Right lobe of liver (tissue), 4 donors: ENCODE measurements around the gene TMC1.

Source experiments
- CTCF ChIP-seq, 4 donors: fragments of 200-600 bp in 3 of 4; fragments of 450-650 bp in 1 of 4; IDR thresholded peaks; one replicate each; pipeline versions ENCODE4 v1.5.1 to v1.8.0; 2016 to 2022; ENCODE audit warnings: antibody characterized with exemption in 4 of 4, mild to moderate bottlenecking in 2 of 4
- POLR2A ChIP-seq: fragments of 450-650 bp; IDR thresholded peaks from one replicate; pipeline ENCODE4 v1.6.1; 2017; ENCODE audit warnings: antibody characterized with exemption, mild to moderate bottlenecking
- donor health status: DM: no; HTN: no; CAD: no.
- donor health status: DM: no; HTN: no; CAD: no.
- donor health status: DM: no; HTN: yes; CAD: no.

- TF ChIP-seq CTCF (IDR thresholded peaks at IDR 0.05) = no peak
- TF ChIP-seq POLR2A = no peak
Measured at GRCh38 chr9:72612449-72612848, 91.0 kb downstream of the TMC1 start.
